ENCODE results near the gene CAMTA1.

GRCh38 chr1:6777813-6778212, 7.4 kb upstream of the CAMTA1 start:
- no peak for TF ChIP-seq EZH2 (IDR thresholded peaks at IDR 0.05; ENCODE audit: borderline replicate concordance)
- no peak for TF ChIP-seq CTCF (IDR thresholded peaks at IDR 0.05; ENCODE audit: poor library complexity)
- TF ChIP-seq EZH2phosphoT487 (IDR thresholded peaks at IDR 0.05; ENCODE audit: low read depth, severe bottlenecking, unreplicated experiment): no peak

Measured in hepatocyte (in vitro differentiated cells).